ENCODE data around the gene GADD45B. TPM values are rescaled to one million over a fixed set of nuclear protein-coding genes. Genes with fewer than 3 reads are reported as not detected.
"Not testable (repeated sequence)": the region's sequence is repeated elsewhere in the genome, so short reads cannot be mapped to it uniquely, and the experiment has no call there.

The GADD45B gene
- total RNA-seq, 1 donor from 2014 or later, result 4.9 TPM

- H3K4me3 Mint-ChIP-seq (ENCODE audit: low read depth), result peak overlapping the region; percentile 66
- H3K27me3 Mint-ChIP-seq, result peaks cover 3% of the 10 kb centered on the region
- DNase-seq (ENCODE audit: low spot score, unreplicated experiment), result peak; percentile 70
- H3K36me3 Mint-ChIP-seq (ENCODE audit: insufficient read depth), result no peaks in the 10 kb centered on the region
- no peaks in the 10 kb centered on the region for H3K4me1 Mint-ChIP-seq (ENCODE audit: low read depth)
- TF ChIP-seq CTCF (IDR thresholded peaks at IDR 0.05; ENCODE audit: unreplicated experiment), result no peak
- H3K9me3 Mint-ChIP-seq (ENCODE audit: low read depth), result no peaks in the 10 kb centered on the region
- H3K27ac Mint-ChIP-seq, result peak overlapping the region; percentile 84
Measured at GRCh38 chr19:2462635-2463421, 13.1 kb upstream of the GADD45B start.

GRCh38 chr19:2463694-2464093, 12.2 kb upstream of the GADD45B start:
- DNase-seq (ENCODE audit: low spot score, unreplicated experiment); H3K4me1 Mint-ChIP-seq (ENCODE audit: low read depth); H3K27me3 Mint-ChIP-seq; H3K27ac Mint-ChIP-seq; H3K36me3 Mint-ChIP-seq (ENCODE audit: insufficient read depth); H3K9me3 Mint-ChIP-seq (ENCODE audit: low read depth); H3K4me3 Mint-ChIP-seq (ENCODE audit: low read depth): not testable (repeated sequence)

- Mint-ChIP-seq H3K9me3 (ENCODE audit: low read depth) (no peaks in the 10 kb centered on the region), H3K36me3 (ENCODE audit: insufficient read depth) (no peaks in the 10 kb centered on the region), H3K27ac (no peak overlapping the region), H3K27me3 (peaks cover 4% of the 10 kb centered on the region), H3K4me1 (ENCODE audit: low read depth) (no peaks in the 10 kb centered on the region), H3K4me3 (ENCODE audit: low read depth) (no peak overlapping the region)
- no peak for DNase-seq (ENCODE audit: low spot score, unreplicated experiment)
- TF ChIP-seq CTCF (IDR thresholded peaks at IDR 0.05; ENCODE audit: unreplicated experiment), result no peak
Measured at GRCh38 chr19:2464389-2464788, 11.5 kb upstream of the GADD45B start.

GRCh38 chr19:2468596-2468995, 7.3 kb upstream of the GADD45B start:
- H3K36me3 Mint-ChIP-seq (ENCODE audit: insufficient read depth), result no peaks in the 10 kb centered on the region
- no peak for TF ChIP-seq CTCF (IDR thresholded peaks at IDR 0.05; ENCODE audit: unreplicated experiment)
- peaks cover 6% of the 10 kb centered on the region for H3K27me3 Mint-ChIP-seq
- H3K4me3 Mint-ChIP-seq (ENCODE audit: low read depth), result no peak overlapping the region
- no peak overlapping the region for H3K27ac Mint-ChIP-seq
- no peak for DNase-seq (ENCODE audit: low spot score, unreplicated experiment)
- H3K4me1 Mint-ChIP-seq (ENCODE audit: low read depth), result no peaks in the 10 kb centered on the region
- no peaks in the 10 kb centered on the region for H3K9me3 Mint-ChIP-seq (ENCODE audit: low read depth)

GRCh38 chr19:2469102-2469914, 6.6 kb upstream of the GADD45B start:
- no peak for TF ChIP-seq CTCF (IDR thresholded peaks at IDR 0.05; ENCODE audit: unreplicated experiment)
- no peaks in the 10 kb centered on the region for H3K9me3 Mint-ChIP-seq (ENCODE audit: low read depth)
- no peaks in the 10 kb centered on the region for H3K36me3 Mint-ChIP-seq (ENCODE audit: insufficient read depth)
- peak overlapping the region; percentile 27 for H3K27ac Mint-ChIP-seq
- H3K27me3 Mint-ChIP-seq, result peaks cover 6% of the 10 kb centered on the region
- DNase-seq (ENCODE audit: low spot score, unreplicated experiment), result no peak
- no peaks in the 10 kb centered on the region for H3K4me1 Mint-ChIP-seq (ENCODE audit: low read depth)
- H3K4me3 Mint-ChIP-seq (ENCODE audit: low read depth), result no peak overlapping the region

GRCh38 chr19:2469915-2470200, 6.1 kb upstream of the GADD45B start:
- H3K27ac Mint-ChIP-seq, result peak overlapping the region; percentile 27
- not testable (repeated sequence) for H3K9me3 Mint-ChIP-seq (ENCODE audit: low read depth); H3K27me3 Mint-ChIP-seq; H3K4me1 Mint-ChIP-seq (ENCODE audit: low read depth); H3K36me3 Mint-ChIP-seq (ENCODE audit: insufficient read depth); H3K4me3 Mint-ChIP-seq (ENCODE audit: low read depth); DNase-seq (ENCODE audit: low spot score, unreplicated experiment)

Data from progenitor cell of endocrine pancreas (in vitro differentiated cells).